HG03108 (cell line): Measurements from ENCODE around the gene FAM151B.
"Not testable (repeated sequence)": the region's sequence is repeated elsewhere in the genome, so short reads cannot be mapped to it uniquely, and the experiment has no call there.

Experiments used
- ATAC-seq: cut with Tn5 transposase; IDR thresholded peaks from one replicate; pipeline ENCODE4 v1.9.1; 2021; ENCODE audit warnings: moderate library complexity; ENCODE audit not compliant: unreplicated experiment

Gene FAM151B, protein sequence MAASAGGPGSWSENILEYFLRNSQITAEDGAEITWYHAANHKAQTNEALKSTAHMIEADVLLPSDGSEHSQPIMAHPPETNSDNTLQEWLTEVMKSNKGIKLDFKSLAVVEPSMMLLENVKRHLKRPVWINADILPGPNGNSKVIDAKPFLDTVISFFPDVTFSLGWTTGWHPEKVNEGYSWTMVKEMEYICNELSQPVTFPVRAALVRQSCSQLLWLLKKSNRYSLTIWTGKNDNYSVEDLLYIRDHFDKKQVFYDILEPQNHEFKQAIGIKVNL

GRCh38 chr5:80487829-80488721 lies at the start of gene FAM151B:
TSS of gene FAM151B (plus strand) at chr5:80488100. CDS start at chr5:80488124, 24 bp downstream.
- ATAC-seq: peak; percentile 90

- no peak for ATAC-seq
Measured at GRCh38 chr5:80438739-80439138, 49.2 kb upstream of the FAM151B start.

DNA sequence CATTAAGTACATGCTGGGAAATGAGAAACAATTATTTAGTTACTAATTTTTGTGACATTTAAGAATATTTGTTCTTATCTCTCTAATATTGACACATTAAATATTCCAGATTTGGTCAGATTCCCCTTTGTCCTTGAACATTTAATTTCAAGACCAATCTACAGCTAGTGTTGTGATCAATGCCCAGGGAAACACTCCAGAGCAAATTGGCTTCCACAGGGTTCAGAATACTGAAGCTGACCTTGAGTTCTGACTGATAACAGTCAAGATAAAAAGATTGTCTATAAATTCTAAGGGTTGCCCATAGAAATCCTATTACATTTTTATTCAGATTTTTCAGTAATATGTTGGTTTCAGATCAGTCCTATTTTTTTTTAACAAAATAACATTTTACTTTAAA lies 48.7 kb upstream of the FAM151B start:
- no peak for ATAC-seq

GRCh38 chr5:80442742-80443141 lies 45.2 kb upstream of the FAM151B start:
- ATAC-seq: no peak

DNA sequence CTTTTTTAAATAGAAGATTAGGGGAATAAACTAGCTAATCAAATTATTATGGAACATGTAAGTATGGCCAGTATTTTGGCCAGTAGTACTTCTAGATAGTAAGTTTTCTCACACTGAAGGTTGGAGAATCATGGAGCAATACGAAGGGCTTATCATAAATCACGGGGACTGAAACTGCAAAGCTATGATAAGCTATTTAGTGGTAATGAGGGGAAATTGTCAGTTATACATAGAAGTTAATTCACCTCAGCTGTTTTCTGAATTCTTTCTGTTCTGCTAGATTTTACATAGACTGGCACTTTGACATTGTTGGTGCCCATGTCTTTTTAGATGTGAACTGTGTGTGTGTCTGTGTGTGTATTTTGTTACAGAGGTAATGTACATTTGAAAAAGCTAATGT lies 34.5 kb upstream of the FAM151B start:
- ATAC-seq: no peak

- ATAC-seq: no peak
Measured at GRCh38 chr5:80463269-80463668, 24.6 kb upstream of the FAM151B start.

- no peak for ATAC-seq
Measured at GRCh38 chr5:80466669-80467485, 21.0 kb upstream of the FAM151B start.

DNA sequence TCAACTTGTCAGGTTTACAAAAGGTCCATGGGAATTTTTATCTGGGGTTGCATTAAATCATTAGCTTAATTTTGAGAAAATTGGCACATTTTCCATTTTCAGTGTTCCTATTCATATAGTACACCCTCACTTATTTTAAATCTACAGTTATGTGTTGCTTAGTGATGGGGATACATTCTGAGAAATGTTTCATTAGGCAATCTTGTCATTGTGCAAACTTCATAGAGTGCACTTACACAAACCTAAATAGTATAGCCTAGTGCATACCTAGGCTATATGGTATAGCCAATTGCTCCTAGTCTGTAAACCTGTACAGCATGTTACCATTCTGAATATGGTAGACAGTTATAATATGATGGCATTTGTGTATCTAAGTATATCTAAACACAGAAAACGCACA lies 19.8 kb upstream of the FAM151B start:
- no peak for ATAC-seq

DNA sequence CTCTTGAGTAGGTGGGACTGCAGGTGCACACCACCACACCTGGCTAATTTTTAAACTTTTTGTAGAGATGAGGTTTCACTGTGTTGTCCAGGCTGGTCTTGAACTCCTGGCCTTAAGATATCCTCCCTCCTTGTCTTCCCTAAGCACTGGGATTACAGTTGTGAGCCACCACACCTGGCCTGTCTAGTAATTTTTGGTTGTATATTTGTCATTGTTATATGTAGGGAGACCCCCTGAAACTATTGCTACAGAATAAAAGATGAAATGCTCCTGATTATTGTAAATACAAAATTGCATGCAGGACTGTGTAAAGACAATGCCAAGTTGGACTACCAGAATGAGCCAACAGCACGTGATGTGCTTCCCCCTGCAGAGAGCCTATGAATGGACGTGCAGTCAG lies 17.3 kb upstream of the FAM151B start:
- ATAC-seq: not testable (repeated sequence)

DNA sequence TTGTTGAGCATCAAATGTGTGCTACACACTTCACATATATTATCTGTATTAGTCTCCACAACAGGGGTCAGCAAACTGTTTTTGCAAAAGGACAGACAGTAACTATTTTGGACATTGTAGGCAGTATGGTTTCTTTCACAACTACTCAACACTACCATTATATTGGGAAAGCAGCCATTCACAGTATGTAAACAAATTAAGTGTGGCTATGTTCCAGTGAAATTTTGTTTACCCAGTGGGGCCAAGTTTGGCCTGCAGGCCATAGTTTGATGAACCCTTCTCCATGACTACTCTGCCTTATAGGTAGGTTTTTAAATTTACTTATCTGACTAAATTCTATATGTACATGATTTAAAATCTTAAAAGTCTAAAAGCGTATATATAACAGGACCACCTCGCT lies 13.0 kb upstream of the FAM151B start:
- ATAC-seq: no peak

DNA sequence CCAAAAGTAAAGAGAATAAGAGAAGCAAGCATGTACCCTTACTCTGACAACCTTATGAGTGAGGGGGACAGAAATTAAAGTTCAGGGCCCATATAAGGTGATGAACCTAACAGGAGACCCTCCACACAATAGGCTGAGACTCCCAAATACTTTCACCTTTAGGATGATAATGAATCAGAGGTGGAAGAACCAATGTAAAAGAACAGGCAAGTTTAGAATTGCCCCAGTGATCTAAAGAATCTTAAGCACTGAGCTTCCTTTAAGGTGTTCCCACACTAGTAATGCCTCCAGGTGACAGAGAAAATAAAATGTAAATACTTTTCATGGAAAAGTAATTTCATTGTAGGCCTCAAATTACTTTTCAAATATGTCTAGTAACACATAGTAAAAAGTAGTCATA lies 8.2 kb upstream of the FAM151B start:
- ATAC-seq: no peak

DNA sequence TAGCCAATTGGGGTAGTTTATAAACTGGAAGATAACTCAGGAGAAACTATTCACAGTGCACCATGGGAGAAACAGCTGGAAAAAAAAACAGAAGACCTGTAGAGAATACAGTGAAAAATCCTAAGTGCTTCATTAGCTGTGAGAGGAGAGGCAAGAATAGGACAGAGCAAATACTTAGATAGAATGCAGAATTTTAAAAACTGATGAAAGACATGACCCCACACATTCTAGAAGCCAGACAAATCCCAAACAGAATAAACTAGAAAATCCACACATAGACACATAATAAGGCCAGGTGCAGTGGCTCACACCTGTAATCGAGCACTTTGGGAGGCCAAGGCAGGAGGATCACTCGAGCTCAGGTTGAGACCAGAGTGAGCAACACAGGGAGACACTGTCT lies 7.5 kb upstream of the FAM151B start:
- no peak for ATAC-seq

- no peak for ATAC-seq
Measured at GRCh38 chr5:80481019-80481893, 6.6 kb upstream of the FAM151B start.

GRCh38 chr5:80482578-80482977 lies 5.3 kb upstream of the FAM151B start:
- ATAC-seq: no peak

- no peak for ATAC-seq
Measured at GRCh38 chr5:80483636-80484232, 4.2 kb upstream of the FAM151B start.

DNA sequence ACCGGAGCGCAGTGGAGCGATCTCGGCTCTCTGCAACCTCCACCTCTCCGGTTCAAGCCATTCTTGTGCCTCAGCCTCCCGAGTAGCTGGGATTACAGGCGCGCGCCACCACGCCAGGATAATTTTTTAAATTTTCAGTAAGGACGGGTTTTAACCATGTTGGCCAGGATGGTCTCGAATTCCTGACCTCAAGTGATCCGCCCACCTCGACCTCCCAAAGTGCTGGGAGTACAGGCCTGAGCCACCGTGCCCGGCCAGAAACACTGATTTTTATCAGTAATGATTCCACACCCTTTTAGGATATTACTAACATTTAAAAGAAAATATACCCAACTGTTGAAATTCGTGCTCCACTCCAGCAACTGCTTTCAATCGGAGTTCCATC lies 464 bp upstream of the FAM151B start:
- ATAC-seq: no peak

- ATAC-seq: no peak
Measured at GRCh38 chr5:80491296-80491695, 3.4 kb downstream of the FAM151B start.

DNA sequence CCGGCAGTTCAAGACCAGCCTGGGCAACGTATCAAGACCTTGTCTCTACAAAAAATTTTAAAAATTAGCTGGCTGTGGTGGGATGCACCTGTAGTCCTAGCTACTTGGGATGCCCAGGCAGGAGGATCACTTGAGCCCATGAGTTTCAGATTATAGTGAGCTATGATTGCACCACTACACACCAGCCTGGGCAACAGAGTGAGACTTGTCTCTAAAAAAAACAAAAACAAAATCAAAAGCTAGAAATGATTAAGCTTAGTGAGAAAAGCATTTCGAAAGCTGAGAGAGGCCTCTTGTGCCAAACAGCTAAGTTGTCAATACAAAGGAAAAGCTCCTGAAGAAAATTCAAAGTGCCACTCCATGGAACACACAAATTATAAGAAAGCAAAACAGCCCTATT lies 4.8 kb downstream of the FAM151B start:
- no peak for ATAC-seq

- ATAC-seq: not testable (repeated sequence)
Measured at GRCh38 chr5:80493443-80493842, 5.5 kb downstream of the FAM151B start.

DNA sequence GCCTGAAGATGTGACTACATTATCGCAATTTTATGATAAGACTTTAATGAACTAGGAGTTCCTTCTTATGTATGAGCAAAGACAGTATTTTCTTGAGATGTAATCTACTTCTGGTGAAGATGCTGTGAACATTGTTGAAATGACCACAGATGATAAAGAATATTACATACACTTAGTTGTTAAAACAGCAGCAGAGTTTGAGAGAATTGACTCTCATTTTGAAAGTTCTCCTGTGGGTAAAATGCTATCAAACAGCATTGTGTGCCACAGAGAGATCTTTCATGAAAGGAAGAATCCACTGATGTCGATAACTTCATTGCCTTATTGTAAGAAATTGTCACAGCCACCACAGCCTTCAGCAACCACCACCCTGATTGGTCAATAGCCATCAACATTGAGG lies 8.0 kb downstream of the FAM151B start:
- no peak for ATAC-seq
